A673 (cell line): ENCODE results near the gene TTI1. TPM values are rescaled to one million over a fixed set of nuclear protein-coding genes. Genes with fewer than 3 reads are reported as not detected.

Experiments used
- BruUV-seq: library from RNA; stranded (reverse); fragments of 400-500 nt; replicated peaks from 2 replicates; lab custom pipeline; 2021; lab: Mats Ljungman, UMichigan
- CTCF ChIA-PET: fragments of 300-600 bp; sonication (Branson Sonifier 250); formaldehyde crosslinking; loops from one replicate; lab custom pipeline; 2022; ENCODE audit warnings: antibody characterized with exemption; lab: Charles Lee
- POLR2A ChIA-PET: fragments of 300-600 bp; sonication (Branson Sonifier 250); formaldehyde crosslinking; loops from one replicate; lab custom pipeline; 2022; ENCODE audit warnings: antibody characterized with exemption; ENCODE audit not compliant: low non-redundant PET; lab: Charles Lee
- DNase-seq: peaks from one replicate; pipeline ENCODE4 v3.0.0-alpha.2; 2015; ENCODE audit warnings: low spot score
- H3K27ac ChIP-seq: fragments of 200-600 bp; sonication (generic); 2 replicates; pipeline ENCODE4 v1.5.1; 2016; ENCODE audit warnings: mixed run types, low read depth, mild to moderate bottlenecking, mixed read lengths, antibody characterized with exemption, low read length; ENCODE audit not compliant: poor library complexity, severe bottlenecking
- H3K27me3 ChIP-seq: fragments of 200-600 bp; sonication (generic); replicated peaks from 2 replicates; pipeline ENCODE4 v1.6.1; 2017; ENCODE audit warnings: mixed run types, low read depth, mild to moderate bottlenecking, mixed read lengths, antibody characterized with exemption, low read length; ENCODE audit not compliant: insufficient read depth, poor library complexity
- H3K36me3 ChIP-seq: fragments of 200-600 bp; sonication (generic); 2 replicates; pipeline ENCODE4 v1.6.1; 2016; ENCODE audit warnings: mixed run types, mild to moderate bottlenecking, mixed read lengths, antibody characterized with exemption, low read length; ENCODE audit not compliant: insufficient read depth, poor library complexity, severe bottlenecking
- H3K4me1 ChIP-seq: fragments of 200-600 bp; sonication (generic); 2 replicates; pipeline ENCODE4 v1.6.1; 2017; ENCODE audit warnings: mixed run types, mild to moderate bottlenecking, mixed read lengths, antibody characterized with exemption, low read length; ENCODE audit not compliant: insufficient read depth, poor library complexity, severe bottlenecking
- H3K4me3 ChIP-seq: fragments of 200-600 bp; sonication (generic); 2 replicates; pipeline ENCODE4 v1.5.1; 2016; ENCODE audit warnings: low read depth, mixed run types, mild to moderate bottlenecking, mixed read lengths, low read length; ENCODE audit not compliant: poor library complexity, severe bottlenecking
- H3K9me3 ChIP-seq: fragments of 200-600 bp; sonication (generic); 2 replicates; pipeline ENCODE4 v1.6.1; 2016; ENCODE audit warnings: mixed run types, low read depth, mild to moderate bottlenecking, mixed read lengths, antibody characterized with exemption, low read length; ENCODE audit not compliant: poor library complexity, severe bottlenecking
- EZH2 ChIP-seq: fragments of 200-600 bp; sonication (generic); IDR thresholded peaks from 2 replicates; pipeline ENCODE4 v1.6.1; 2017; ENCODE audit warnings: borderline replicate concordance, low read depth, mild to moderate bottlenecking, mixed read lengths, antibody characterized with exemption, low read length; ENCODE audit not compliant: poor library complexity, severe bottlenecking
- intact Hi-C: fragments of 100-400 bp; cut with micrococcal nuclease; formaldehyde crosslinking; loops from one replicate; pipeline ENCODE4 v1.10.0; 2022; ENCODE audit not compliant: unreplicated experiment
- total RNA-seq: library from RNA; stranded (reverse); gene quantifications from 2 replicates; pipeline ENCODE4 v1.2.3, GENCODE V29; 2021
- TF ChIP-seq, protein P1 (sequence below): fragments of 300-800, 200-600 bp; sonication (generic); conservative IDR thresholded peaks from 2 replicates; pipeline ENCODE4 v1.5.1; 2017; ENCODE audit warnings: low read depth, mild to moderate bottlenecking, antibody characterized with exemption, low read length, moderate library complexity, mixed read lengths

The TTI1 gene
- total RNA-seq, 1 experiment from 2014 or later: 40.3 TPM

DNA sequence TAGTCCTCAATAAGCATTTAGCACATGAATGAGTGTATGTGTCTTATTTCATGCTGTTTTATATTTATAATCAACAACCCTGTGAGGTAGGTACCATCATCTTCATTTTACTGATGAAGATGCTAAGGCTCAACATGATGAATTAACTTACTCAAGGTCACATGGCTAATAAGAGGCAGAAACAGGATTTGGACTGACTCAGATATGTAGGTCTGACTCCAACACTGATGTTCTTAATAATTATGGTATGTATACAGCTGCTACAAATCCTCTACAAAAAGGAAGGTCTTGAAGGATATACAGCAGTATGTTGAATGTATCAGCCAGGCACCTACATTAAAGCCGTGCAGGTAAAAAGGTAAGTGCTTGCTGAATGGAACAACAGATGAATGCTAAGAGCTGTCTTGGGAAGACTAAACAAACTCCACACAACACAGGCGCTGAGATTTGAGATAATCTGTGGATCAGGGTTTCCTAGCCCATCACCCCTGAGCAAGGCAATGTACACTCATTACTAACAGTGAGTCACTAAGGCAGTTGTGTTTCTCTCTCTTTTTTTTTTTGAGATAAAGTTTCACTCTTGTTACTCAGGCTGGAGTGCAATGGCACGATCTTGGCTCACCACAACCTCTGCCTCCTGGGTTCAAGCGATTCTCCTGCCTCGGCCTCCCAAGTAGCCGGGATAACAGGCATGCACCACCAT lies 31.9 kb downstream of the TTI1 start:
- no TSS peak for BruUV-seq
- peaks cover 15% of the 10 kb centered on the region for H3K4me1 ChIP-seq
- CTCF ChIA-PET: no interaction called here
- no peak for DNase-seq
- intact Hi-C loops: no loop called here
- no peaks in the 10 kb centered on the region for H3K9me3 ChIP-seq
- H3K27me3 ChIP-seq: no peaks in the 10 kb centered on the region
- no peak overlapping the region for H3K27ac ChIP-seq
- H3K4me3 ChIP-seq: no peak overlapping the region
- H3K36me3 ChIP-seq: peaks cover 56% of the 10 kb centered on the region
- TF ChIP-seq, protein P1, sequence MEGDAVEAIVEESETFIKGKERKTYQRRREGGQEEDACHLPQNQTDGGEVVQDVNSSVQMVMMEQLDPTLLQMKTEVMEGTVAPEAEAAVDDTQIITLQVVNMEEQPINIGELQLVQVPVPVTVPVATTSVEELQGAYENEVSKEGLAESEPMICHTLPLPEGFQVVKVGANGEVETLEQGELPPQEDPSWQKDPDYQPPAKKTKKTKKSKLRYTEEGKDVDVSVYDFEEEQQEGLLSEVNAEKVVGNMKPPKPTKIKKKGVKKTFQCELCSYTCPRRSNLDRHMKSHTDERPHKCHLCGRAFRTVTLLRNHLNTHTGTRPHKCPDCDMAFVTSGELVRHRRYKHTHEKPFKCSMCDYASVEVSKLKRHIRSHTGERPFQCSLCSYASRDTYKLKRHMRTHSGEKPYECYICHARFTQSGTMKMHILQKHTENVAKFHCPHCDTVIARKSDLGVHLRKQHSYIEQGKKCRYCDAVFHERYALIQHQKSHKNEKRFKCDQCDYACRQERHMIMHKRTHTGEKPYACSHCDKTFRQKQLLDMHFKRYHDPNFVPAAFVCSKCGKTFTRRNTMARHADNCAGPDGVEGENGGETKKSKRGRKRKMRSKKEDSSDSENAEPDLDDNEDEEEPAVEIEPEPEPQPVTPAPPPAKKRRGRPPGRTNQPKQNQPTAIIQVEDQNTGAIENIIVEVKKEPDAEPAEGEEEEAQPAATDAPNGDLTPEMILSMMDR: no peak
- no peak for TF ChIP-seq EZH2
- POLR2A ChIA-PET: no interaction called here

DNA sequence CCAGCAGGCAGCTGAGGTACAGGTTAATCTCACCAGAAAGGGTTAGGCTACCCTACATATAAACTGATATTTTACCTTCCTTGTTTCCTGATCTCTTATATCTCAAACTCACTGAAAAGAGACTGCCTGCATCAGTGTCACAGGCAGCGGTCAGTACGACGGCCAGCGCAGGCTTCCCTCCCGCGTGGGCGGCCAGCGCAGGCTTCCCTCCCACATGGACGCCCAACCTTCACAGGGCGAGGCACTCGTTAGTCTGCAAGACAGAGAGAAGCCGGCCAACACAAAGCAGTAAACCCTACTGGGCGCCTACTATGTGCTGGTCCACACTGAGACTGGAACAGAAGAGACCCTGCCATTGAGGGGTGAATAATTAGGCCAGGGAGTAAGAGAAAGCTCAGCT lies 33.0 kb downstream of the TTI1 start:
- Histone ChIP-seq H3K27me3 (no peaks in the 10 kb centered on the region), H3K4me3 (no peak overlapping the region), H3K9me3 (no peaks in the 10 kb centered on the region), H3K27ac (no peak overlapping the region), H3K36me3 (peaks cover 63% of the 10 kb centered on the region), H3K4me1 (peaks cover 10% of the 10 kb centered on the region)
- DNase-seq: no peak
- intact Hi-C loops: no loop called here
- ChIA-PET POLR2A (no interaction called here), CTCF (no interaction called here)
- TF ChIP-seq, protein P1: no peak
- TF ChIP-seq EZH2: no peak
- no TSS peak for BruUV-seq

DNA sequence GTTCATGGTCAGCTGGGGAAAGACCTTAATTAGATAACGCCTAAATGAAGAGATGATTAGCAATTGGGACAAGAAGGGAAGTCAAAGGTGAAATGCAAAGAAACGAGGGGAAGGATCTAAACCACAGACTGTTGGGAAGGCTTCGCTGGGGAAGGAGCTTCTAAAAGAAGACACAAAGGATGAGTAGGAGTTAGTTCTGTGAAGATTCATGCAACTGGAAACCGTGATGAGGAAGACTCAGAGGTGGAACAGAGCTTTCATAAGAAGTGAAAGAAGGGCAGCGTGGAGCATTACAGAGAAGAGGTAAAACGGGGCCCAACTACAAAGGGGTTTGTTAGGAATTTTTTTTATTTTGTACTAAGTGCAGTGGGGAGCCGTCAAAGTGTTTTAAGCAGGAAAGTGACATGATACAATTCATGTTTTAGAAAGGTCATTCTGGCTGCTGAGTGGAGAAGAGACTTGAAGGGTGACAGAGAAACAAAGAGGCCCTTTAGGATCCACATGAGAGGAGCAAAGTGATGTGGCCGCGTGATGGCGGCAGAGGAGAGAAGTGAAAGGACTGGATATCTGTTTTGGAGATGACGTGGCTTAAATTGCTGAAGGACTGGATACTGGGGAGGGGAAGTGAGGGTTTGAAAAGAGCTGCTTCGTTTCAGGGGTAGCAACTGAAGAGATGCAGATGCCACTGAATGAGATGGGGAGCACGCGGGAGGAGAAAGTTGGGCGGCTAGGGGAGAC lies 33.6 kb downstream of the TTI1 start:
- no TSS peak for BruUV-seq
- H3K27ac ChIP-seq: no peak overlapping the region
- peaks cover 4% of the 10 kb centered on the region for H3K4me1 ChIP-seq
- TF ChIP-seq, protein P1: no peak
- TF ChIP-seq EZH2: no peak
- H3K4me3 ChIP-seq: no peak overlapping the region
- DNase-seq: no peak
- CTCF ChIA-PET: no interaction called here
- POLR2A ChIA-PET: interaction anchor here (0.6 kb wide), 1 partner anchor 345 kb away, joined by 4 read pairs; no protein-coding TSS in a partner anchor
- H3K9me3 ChIP-seq: no peaks in the 10 kb centered on the region
- intact Hi-C loops: no loop called here
- H3K36me3 ChIP-seq: peaks cover 63% of the 10 kb centered on the region
- no peaks in the 10 kb centered on the region for H3K27me3 ChIP-seq
